K562 (cell line): ENCODE measurements around the gene GLIS1. TPM values are rescaled to one million over a fixed set of nuclear protein-coding genes. Genes with fewer than 3 reads are reported as not detected.

Experiments
- ARNT ChIP-seq, 2 experiments: fragments of 450-650 bp; IDR thresholded peaks; 2 replicates each; pipeline ENCODE4 v1.6.1; 2016; ENCODE audit warnings: mild to moderate bottlenecking in 1 of 2
- ATF1 ChIP-seq, 2 experiments: fragments of 450-650 bp in 1 of 2; IDR thresholded peaks; 2 replicates each; pipeline ENCODE4 v1.6.1; 2016; ENCODE audit warnings: missing compliant biosample characterization in 1 of 2, missing genetic modification characterization in 1 of 2
- BCOR ChIP-seq: fragments of 450-650 bp; IDR thresholded peaks from 2 replicates; pipeline ENCODE4 v1.6.1; 2016
- BDP1 ChIP-seq: IDR thresholded peaks from 3 replicates; pipeline ENCODE4 v1.6.1; 2011; ENCODE audit not compliant: insufficient read length, insufficient read depth
- BHLHE40 ChIP-seq: IDR thresholded peaks from 2 replicates; pipeline ENCODE4 v1.6.1; 2011; ENCODE audit warnings: low read length, improper control_type of control experiment
- CGGBP1 ChIP-seq: fragments of 250-450 bp; sonication (Bioruptor Pico); IDR thresholded peaks from 2 replicates; pipeline ENCODE4 v1.9.0; 2021; ENCODE audit warnings: mild to moderate bottlenecking
- HEY1 ChIP-seq: fragments of 250-450 bp; sonication (Bioruptor Pico); IDR thresholded peaks from 2 replicates; pipeline ENCODE4 v1.5.0; 2020; ENCODE audit warnings: mild to moderate bottlenecking, moderate library complexity, borderline replicate concordance
- HNRNPK ChIP-seq: fragments of 200-400 bp; formaldehyde crosslinking; IDR thresholded peaks from one replicate; pipeline ENCODE4 v1.6.1; 2018; ENCODE audit warnings: mild to moderate bottlenecking, low read depth, low read length; ENCODE audit not compliant: poor library complexity, severe bottlenecking
- KDM1A ChIP-seq, 2 experiments: fragments of 450-650 bp; IDR thresholded peaks; 2 replicates each; pipeline ENCODE4 v1.6.1; 2016; ENCODE audit warnings: mild to moderate bottlenecking in 2 of 2
- MAZ ChIP-seq, 2 experiments: fragments of 450-650 bp in 1 of 2; sonication (generic) in 1 of 2; formaldehyde crosslinking; IDR thresholded peaks in 1 of 2; conservative IDR thresholded peaks in 1 of 2; 2 replicates each; pipeline versions ENCODE4 v1.4.0 to v1.5.0; 2020; ENCODE audit warnings: mild to moderate bottlenecking in 1 of 2, missing genetic modification reagents in 1 of 2
- MBD2 ChIP-seq: sonication (generic); IDR thresholded peaks from 2 replicates; pipeline ENCODE4 v1.6.1; 2016; ENCODE audit warnings: low read depth, borderline replicate concordance
- MTA2 ChIP-seq: fragments of 450-650 bp; IDR thresholded peaks from 2 replicates; pipeline ENCODE4 v1.6.1; 2016; ENCODE audit warnings: low read depth
- NBN ChIP-seq: fragments of 450-650 bp; IDR thresholded peaks from 2 replicates; pipeline ENCODE4 v1.6.1; 2016; ENCODE audit warnings: low read depth, mild to moderate bottlenecking
- NCOR1 ChIP-seq: fragments of 450-650 bp; IDR thresholded peaks from 2 replicates; pipeline ENCODE4 v1.6.1; 2016; ENCODE audit warnings: mild to moderate bottlenecking, moderate library complexity
- PCBP2 ChIP-seq: fragments of 200-400 bp; formaldehyde crosslinking; IDR thresholded peaks from 2 replicates; pipeline ENCODE4 v1.6.1; 2018; ENCODE audit warnings: low read length, low read depth, mild to moderate bottlenecking, moderate library complexity; ENCODE audit not compliant: poor library complexity, severe bottlenecking
- PHTF2 ChIP-seq: fragments of 250-450 bp; sonication (Bioruptor Pico); IDR thresholded peaks from 2 replicates; pipeline ENCODE4 v1.5.0; 2021; ENCODE audit warnings: mild to moderate bottlenecking
- PKNOX1 ChIP-seq: fragments of 450-650 bp; IDR thresholded peaks from 2 replicates; pipeline ENCODE4 v1.6.1; 2016
- SMARCA4 ChIP-seq: fragments of 450-650 bp; IDR thresholded peaks from 2 replicates; pipeline ENCODE4 v1.6.1; 2016
- SNIP1 ChIP-seq: fragments of 450-650 bp; IDR thresholded peaks from 2 replicates; pipeline ENCODE4 v1.7.1; 2017; ENCODE audit warnings: low read depth, mild to moderate bottlenecking
- TARDBP ChIP-seq: fragments of 450-650 bp; IDR thresholded peaks from 2 replicates; pipeline ENCODE4 v1.6.1; 2016
- THRA ChIP-seq: fragments of 450-650 bp; IDR thresholded peaks from 2 replicates; pipeline ENCODE4 v1.6.1; 2017; ENCODE audit warnings: mild to moderate bottlenecking, moderate library complexity
- ZNF140 ChIP-seq: fragments of 250-450 bp; sonication (Bioruptor Pico); IDR thresholded peaks from 2 replicates; pipeline ENCODE4 v1.8.0; 2021; ENCODE audit warnings: moderate library complexity, mild to moderate bottlenecking, inconsistent platforms
- ZNF174 ChIP-seq: fragments of 250-450 bp; sonication (Bioruptor Pico); IDR thresholded peaks from 2 replicates; pipeline ENCODE4 v1.4.0; 2020; ENCODE audit warnings: mild to moderate bottlenecking
- ZNF232 ChIP-seq: sonication (generic); formaldehyde crosslinking; IDR thresholded peaks from 2 replicates; pipeline ENCODE4 v1.8.0; 2022; ENCODE audit warnings: mild to moderate bottlenecking, missing genetic modification reagents
- ZNF324 ChIP-seq: fragments of 250-450 bp; sonication (Bioruptor Pico); IDR thresholded peaks from 2 replicates; pipeline ENCODE4 v1.4.0; 2020; ENCODE audit warnings: mild to moderate bottlenecking
- ZNF431 ChIP-seq: sonication (generic); formaldehyde crosslinking; IDR thresholded peaks from 2 replicates; pipeline ENCODE4 v1.8.0; 2022; ENCODE audit warnings: mild to moderate bottlenecking, missing genetic modification reagents
- ZNF507 ChIP-seq: conservative IDR thresholded peaks from 2 replicates; pipeline ENCODE4 v1.6.1; 2017; ENCODE audit warnings: missing genetic modification characterization, missing compliant biosample characterization
- ZNF584 ChIP-seq: fragments of 200-800 bp; sonication (Bioruptor generic); IDR thresholded peaks from 2 replicates; pipeline ENCODE4 v1.6.1; 2016; ENCODE audit warnings: low read depth, mild to moderate bottlenecking, missing genetic modification characterization, missing compliant biosample characterization
- ZNF655 ChIP-seq: fragments of 250-450 bp; sonication (Bioruptor Pico); IDR thresholded peaks from 2 replicates; pipeline ENCODE4 v1.5.0; 2021
- polyA plus RNA-seq, 8 experiments: library from polyadenylated mRNA; depleted of rRNA in 4 of 8; stranded (reverse) in 5 of 8; unstranded in 3 of 8; fragments of >200 nt; fragmentation: Nextera tagmentation in 2 of 8; fragmentation: Illumina TruSeq in 1 of 8; extraction: Ambion mirVana in 2 of 8; extraction: Trizol in 1 of 8; gene quantifications; 2 replicates each; pipeline versions ENCODE4 v1.2.1 to v1.2.3, GENCODE V29; 2011 to 2014; ENCODE audit warnings: inconsistent platforms in 1 of 8, missing spikeins in 1 of 8
- total RNA-seq, 7 experiments: library from RNA; depleted of rRNA in 6 of 7; stranded (reverse); fragments of >200 nt in 6 of 7; fragmentation: Illumina TruSeq in 2 of 7; extraction: Trizol in 2 of 7; gene quantifications; 2 replicates each; pipeline versions ENCODE4 v1.2.1 to v1.2.3, GENCODE V29; 2011 to 2021; ENCODE audit warnings: low replicate concordance in 1 of 7
- TF ChIP-seq, protein P1 (sequence below): sonication (generic); formaldehyde crosslinking; IDR thresholded peaks from 2 replicates; pipeline ENCODE4 v1.8.0; 2022; ENCODE audit warnings: mild to moderate bottlenecking, missing genetic modification reagents

The GLIS1 gene
- total and polyA plus RNA-seq, 9 of the 15 experiments (the other 6 are each of a cell fraction or from before 2014, with no cell fraction given), result not detected

GRCh38 chr1:53568540-53568939 lies 170.4 kb downstream of the GLIS1 start (continued):
- TF ChIP-seq KDM1A (IDR thresholded peaks at IDR 0.05), result 0 out of 4 replicates have a peak, but pooled peaks of 1 of the 2 experiments have one; percentile 9
- TF ChIP-seq MAZ (CRISPR knock-in tag; conservative IDR thresholded peaks at IDR 0.05 in 1 of 2, IDR thresholded peaks at IDR 0.05 in 1 of 2), result no peak
- TF ChIP-seq ZNF507 (tag), result no peak
- TF ChIP-seq ZNF655, result no peak
- TF ChIP-seq MBD2, result no peak
- no peak for TF ChIP-seq ARNT (IDR thresholded peaks at IDR 0.05)
- no peak for TF ChIP-seq TARDBP
- peak; percentile 64; the same call in 1 of the 2 replicates for TF ChIP-seq SMARCA4
- TF ChIP-seq PCBP2, result no peak
- TF ChIP-seq SNIP1, result no peak
- no peak for TF ChIP-seq THRA
- no peak for TF ChIP-seq BCOR
- TF ChIP-seq MTA2, result peak; percentile 28; the same call in 1 of the 2 replicates
- TF ChIP-seq BDP1, result no peak
- no peak for TF ChIP-seq PHTF2 (CRISPR knock-in tag)
- TF ChIP-seq ATF1 (CRISPR knock-in tag; IDR thresholded peaks at IDR 0.05), result no peak
- no peak for TF ChIP-seq ATF1 (tag; IDR thresholded peaks at IDR 0.05)
- TF ChIP-seq CGGBP1 (CRISPR knock-in tag), result no peak
- TF ChIP-seq ZNF232, result no peak
- no peak for TF ChIP-seq ZNF431
- peak; percentile 37; the same call in 1 of the 2 replicates for TF ChIP-seq NCOR1
- TF ChIP-seq HNRNPK, result no peak
- TF ChIP-seq ZNF174 (CRISPR knock-in tag), result no peak
- TF ChIP-seq BHLHE40, result no peak
- TF ChIP-seq PKNOX1, result 0 out of 2 replicates have a peak, but pooled peaks have one; percentile 13
- no peak for TF ChIP-seq NBN
- TF ChIP-seq ZNF324 (CRISPR knock-in tag), result no peak
- TF ChIP-seq ZNF140 (CRISPR knock-in tag), result no peak
- TF ChIP-seq HEY1 (CRISPR knock-in tag), result no peak
- TF ChIP-seq, protein P1, sequence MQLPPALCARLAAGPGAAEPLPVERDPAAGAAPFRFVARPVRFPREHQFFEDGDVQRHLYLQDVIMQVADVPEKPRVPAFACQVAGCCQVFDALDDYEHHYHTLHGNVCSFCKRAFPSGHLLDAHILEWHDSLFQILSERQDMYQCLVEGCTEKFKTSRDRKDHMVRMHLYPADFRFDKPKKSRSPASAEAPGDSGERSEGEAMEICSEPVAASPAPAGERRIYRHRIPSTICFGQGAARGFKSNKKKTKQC (CRISPR knock-in tag), result no peak
- TF ChIP-seq ZNF584, result no peak
